H1 (cell line): ENCODE measurements around the gene VSIR. TPM values are rescaled to one million over a fixed set of nuclear protein-coding genes. Genes with fewer than 3 reads are reported as not detected.

Source experiments
- CTCF ChIA-PET: fragments of 300-600 bp; sonication (Branson Sonifier 250); formaldehyde crosslinking; loops from one replicate; lab custom pipeline; 2021; ENCODE audit not compliant: partially characterized antibody; lab: Charles Lee
- POLR2A ChIA-PET: fragments of 300-600 bp; sonication (Branson Sonifier 250); formaldehyde crosslinking; loops from one replicate; lab custom pipeline; 2021; ENCODE audit warnings: inconsistent platforms; ENCODE audit not compliant: partially characterized antibody; lab: Charles Lee
- DNase-seq, 2 experiments: peaks; one replicate each; pipeline versions ENCODE4 v3.0.0 to v3.0.0-alpha.2; 2010 to 2022; ENCODE audit warnings: low spot score in 2 of 2, low read depth in 1 of 2, mixed read lengths in 1 of 2
- FAIRE-seq: peaks from 2 replicates; lab custom pipeline; 2011; peaks lifted over from hg19 to GRCh38; lab: Jason Lieb, UNC
- H2AFZ ChIP-seq: 2 replicates; pipeline ENCODE4 v1.8.1; 2012; ENCODE audit warnings: low read length, inconsistent platforms
- H2AK5ac ChIP-seq: 2 replicates; pipeline ENCODE4 v1.6.1; 2013; ENCODE audit warnings: low read depth, low read length
- H2BK120ac ChIP-seq: replicated peaks from 2 replicates; pipeline ENCODE3; 2013; ENCODE audit warnings: low read depth, low read length, inconsistent platforms
- H2BK12ac ChIP-seq: 2 replicates; pipeline ENCODE4 v1.6.1; 2013; ENCODE audit warnings: low read depth, low read length
- H2BK15ac ChIP-seq: 2 replicates; pipeline ENCODE4 v1.6.1; 2013; ENCODE audit warnings: low read length
- H2BK20ac ChIP-seq: 2 replicates; pipeline ENCODE4 v1.6.1; 2013; ENCODE audit warnings: low read length
- H2BK5ac ChIP-seq: 2 replicates; pipeline ENCODE4 v1.6.1; 2013; ENCODE audit warnings: low read depth, low read length
- H3K14ac ChIP-seq: 2 replicates; pipeline ENCODE4 v1.6.1; 2013; ENCODE audit warnings: inconsistent platforms; ENCODE audit not compliant: insufficient read length
- H3K18ac ChIP-seq: 2 replicates; pipeline ENCODE4 v1.6.1; 2013; ENCODE audit warnings: low read length; ENCODE audit errors: extremely low read depth
- H3K23ac ChIP-seq: 2 replicates; pipeline ENCODE4 v1.6.1; 2013; ENCODE audit warnings: inconsistent platforms; ENCODE audit not compliant: insufficient read length
- H3K23me2 ChIP-seq: 2 replicates; pipeline ENCODE4 v1.6.1; 2013; ENCODE audit warnings: low read depth, low read length
- H3K27ac ChIP-seq: 2 replicates; pipeline ENCODE4 v1.6.1; 2011; ENCODE audit warnings: low read depth, low read length, inconsistent platforms
- H3K27me3 ChIP-seq, 4 experiments: replicated peaks in 1 of 4; 1 replicate in 1 of 4; 2 replicates in 3 of 4; pipeline versions ENCODE4 v1.6.1 to v1.8.1; 2011 to 2013; ENCODE audit warnings: low read length in 3 of 4, mild to moderate bottlenecking in 3 of 4, inconsistent platforms in 2 of 4, mixed read lengths in 2 of 4, moderate library complexity in 1 of 4; ENCODE audit not compliant: control insufficient read depth in 3 of 4, insufficient read depth in 3 of 4; ENCODE audit errors: extremely low read depth in 1 of 4
- H3K36me3 ChIP-seq, 4 experiments: 2 replicates each; pipeline versions ENCODE4 v1.6.1 to v1.8.1; 2011 to 2013; ENCODE audit warnings: mild to moderate bottlenecking in 4 of 4, low read length in 3 of 4, moderate library complexity in 2 of 4, control low read depth in 1 of 4, inconsistent platforms in 1 of 4; ENCODE audit not compliant: insufficient read depth in 4 of 4, control insufficient read depth in 2 of 4
- H3K4ac ChIP-seq: replicated peaks from 2 replicates; pipeline ENCODE3; 2013; ENCODE audit warnings: low read length, low read depth, mixed read lengths, inconsistent platforms; ENCODE audit not compliant: insufficient read length
- H3K4me1 ChIP-seq, 4 experiments: replicated peaks in 1 of 4; 1 replicate in 1 of 4; 2 replicates in 3 of 4; pipeline versions ENCODE4 v1.6.1 to v1.8.1; 2011 to 2013; ENCODE audit warnings: low read length in 3 of 4, inconsistent platforms in 2 of 4, mixed read lengths in 1 of 4; ENCODE audit not compliant: insufficient read depth in 4 of 4, control insufficient read depth in 3 of 4
- H3K4me2 ChIP-seq, 2 experiments: 2 replicates each; pipeline versions ENCODE4 v1.6.1 to v1.8.1; 2011 to 2013; ENCODE audit warnings: low read depth in 2 of 2, low read length in 2 of 2, control low read depth in 1 of 2, inconsistent platforms in 1 of 2, mild to moderate bottlenecking in 1 of 2; ENCODE audit not compliant: insufficient read depth in 1 of 2
- H3K4me3 ChIP-seq, 4 experiments: fragments of 200-600, 300-600 bp in 1 of 4; sonication (generic), shearing (Covaris generic), sonication (Bioruptor Twin) in 1 of 4; 2 replicates each; pipeline versions ENCODE4 v1.5.1 to v1.8.1; 2011 to 2016; ENCODE audit warnings: low read length in 4 of 4, low read depth in 3 of 4, control low read depth in 2 of 4, inconsistent platforms in 2 of 4, mild to moderate bottlenecking in 2 of 4, mixed read lengths in 1 of 4, moderate library complexity in 1 of 4; ENCODE audit not compliant: insufficient read depth in 2 of 4; ENCODE audit errors: extremely low read depth in 1 of 4
- H3K56ac ChIP-seq: replicated peaks from 2 replicates; pipeline ENCODE3; 2013; ENCODE audit warnings: low read depth, mild to moderate bottlenecking, mixed read lengths, low read length, inconsistent platforms; ENCODE audit not compliant: insufficient read length
- H3K79me1 ChIP-seq: 2 replicates; pipeline ENCODE4 v1.6.1; 2013; ENCODE audit warnings: low read depth, low read length, control low read depth
- H3K79me2 ChIP-seq, 2 experiments: 2 replicates each; pipeline versions ENCODE4 v1.6.1 to v1.8.1; 2012 to 2013; ENCODE audit warnings: low read length in 2 of 2, mild to moderate bottlenecking in 2 of 2, inconsistent platforms in 1 of 2; ENCODE audit not compliant: insufficient read depth in 2 of 2, control insufficient read depth in 1 of 2
- H3K9ac ChIP-seq, 4 experiments: replicated peaks in 1 of 4; 1 replicate in 1 of 4; 2 replicates in 3 of 4; pipeline versions ENCODE4 v1.6.1 to v1.8.1; 2011 to 2013; ENCODE audit warnings: low read depth in 3 of 4, low read length in 3 of 4, control low read depth in 2 of 4, mild to moderate bottlenecking in 2 of 4, moderate library complexity in 2 of 4, inconsistent platforms in 1 of 4; ENCODE audit errors: extremely low read depth in 1 of 4
- H3K9me3 ChIP-seq, 2 experiments: 2 replicates each; pipeline versions ENCODE4 v1.6.1 to v1.8.1; 2012 to 2013; ENCODE audit warnings: mild to moderate bottlenecking in 2 of 2, moderate library complexity in 2 of 2, control low read depth in 1 of 2, inconsistent platforms in 1 of 2, low read depth in 1 of 2, low read length in 1 of 2, mixed read lengths in 1 of 2; ENCODE audit not compliant: insufficient read depth in 2 of 2
- H4K20me1 ChIP-seq, 2 experiments: replicated peaks in 1 of 2; 2 replicates each; pipeline versions ENCODE3 to v1.8.1; 2011 to 2013; ENCODE audit warnings: inconsistent platforms in 2 of 2, low read length in 2 of 2, mild to moderate bottlenecking in 1 of 2; ENCODE audit not compliant: insufficient read depth in 2 of 2, control insufficient read depth in 1 of 2
- H4K5ac ChIP-seq: 2 replicates; pipeline ENCODE4 v1.6.1; 2013; ENCODE audit warnings: low read length, low read depth, mixed read lengths, inconsistent platforms; ENCODE audit not compliant: insufficient read length
- H4K8ac ChIP-seq: 2 replicates; pipeline ENCODE4 v1.8.0; 2013; ENCODE audit warnings: mild to moderate bottlenecking, moderate library complexity, low read length, inconsistent platforms; ENCODE audit not compliant: insufficient read depth; ENCODE audit errors: extremely low read depth
- H4K91ac ChIP-seq: replicated peaks from 2 replicates; pipeline ENCODE3; 2013; ENCODE audit warnings: low read length, mixed read lengths, inconsistent platforms; ENCODE audit not compliant: insufficient read length
- CBX5 ChIP-seq: fragments of 300-800, 300-1000 bp; sonication (generic); IDR thresholded peaks from 2 replicates; pipeline ENCODE4 v1.7.1; 2016; ENCODE audit warnings: antibody characterized with exemption, low read length, low read depth
- CREB1 ChIP-seq: IDR thresholded peaks from 2 replicates; pipeline ENCODE4 v1.6.1; 2012; ENCODE audit warnings: inconsistent platforms
- HDAC6 ChIP-seq: IDR thresholded peaks from one replicate; pipeline ENCODE4 v1.7.1; 2012; ENCODE audit warnings: low read depth, mild to moderate bottlenecking, inconsistent platforms, low read length, moderate library complexity
- PHF8 ChIP-seq: fragments of 200-600 bp; sonication (generic); conservative IDR thresholded peaks from 2 replicates; pipeline ENCODE4 v1.7.1; 2012; ENCODE audit warnings: low read depth, mild to moderate bottlenecking, inconsistent platforms, low read length, moderate library complexity
- POLR2AphosphoS5 ChIP-seq: IDR thresholded peaks from 2 replicates; pipeline ENCODE4 v1.6.1; 2011; ENCODE audit warnings: low read depth, low read length
- POU5F1 ChIP-seq: IDR thresholded peaks from 2 replicates; pipeline ENCODE4 v1.6.1; 2011; ENCODE audit warnings: low read depth, mild to moderate bottlenecking, low read length, moderate library complexity
- RBBP5 ChIP-seq: IDR thresholded peaks from 2 replicates; pipeline ENCODE4 v1.7.1; 2012; ENCODE audit warnings: low read depth, mild to moderate bottlenecking, inconsistent platforms, low read length, moderate library complexity, borderline replicate concordance
- RFX5 ChIP-seq: IDR thresholded peaks from 2 replicates; pipeline ENCODE4 v1.6.1; 2011; ENCODE audit warnings: low read depth, low read length, improper control_type of control experiment, borderline replicate concordance
- SAP30 ChIP-seq: fragments of 300-600 bp; sonication (generic); IDR thresholded peaks from 2 replicates; pipeline ENCODE4 v1.7.1; 2012; ENCODE audit warnings: low read length, moderate library complexity, mild to moderate bottlenecking, inconsistent platforms; ENCODE audit not compliant: insufficient read depth, insufficient replicate concordance
- SIRT6 ChIP-seq: IDR thresholded peaks from one replicate; pipeline ENCODE4 v1.7.1; 2012; ENCODE audit warnings: low read length, inconsistent platforms
- SUZ12 ChIP-seq: fragments of 200-600 bp; sonication (generic); IDR thresholded peaks from 2 replicates; pipeline ENCODE4 v1.6.1; 2012; ENCODE audit warnings: mild to moderate bottlenecking, inconsistent platforms, low read length, moderate library complexity, mixed read lengths
- TCF12 ChIP-seq: IDR thresholded peaks from 2 replicates; pipeline ENCODE4 v1.6.1; 2011; ENCODE audit warnings: low read depth, mild to moderate bottlenecking, low read length
- TEAD4 ChIP-seq: IDR thresholded peaks from 2 replicates; pipeline ENCODE4 v1.6.1; 2012; ENCODE audit warnings: low read depth, low read length, inconsistent platforms, mixed read lengths
- ZNF274 ChIP-seq: IDR thresholded peaks from 2 replicates; pipeline ENCODE4 v1.7.0; 2012; ENCODE audit warnings: low read length, borderline replicate concordance; ENCODE audit errors: extremely low read depth
- WGBS, 2 experiments: shearing (Covaris generic) in 1 of 2; methylation state at CpG; one replicate each; pipeline versions ENCODE4 v1.1.6 to v1.1.7; 2013 to 2015; ENCODE audit warnings: low lambda C conversion rate in 2 of 2, mixed read lengths in 2 of 2, inconsistent platforms in 1 of 2, low coverage in 1 of 2, missing lambda C conversion rate in 1 of 2; ENCODE audit not compliant: insufficient replicate concordance in 2 of 2, insufficient coverage in 1 of 2, insufficient read length in 1 of 2; ENCODE audit errors: extremely low coverage in 1 of 2, missing lambda C conversion rate in 1 of 2; 5-methylcytosine and 5-hydroxymethylcytosine counted together
- polyA plus RNA-seq, 7 experiments: library from polyadenylated mRNA; depleted of rRNA in 3 of 7; stranded (reverse) in 5 of 7; unstranded in 2 of 7; fragments of >200 nt in 5 of 7; fragments of 200-250 nt in 2 of 7; gene quantifications; 1 replicate in 5 of 7; 2 replicates in 1 of 7; 4 replicates in 1 of 7; pipeline versions ENCODE4 v1.2.1 to v1.2.3, GENCODE V29; 2011 to 2013; ENCODE audit warnings: missing spikeins in 2 of 7, mixed read lengths in 2 of 7
- total RNA-seq: library from RNA; stranded (reverse); fragmentation: NEBNext Ultra II Directional; extraction: Animal tissue kit (Norgen Biotek cat#: 25700); gene quantifications from 2 replicates; pipeline ENCODE4 v1.2.1, GENCODE V29; 2021
- TF ChIP-seq, protein P1 (sequence below): IDR thresholded peaks from 2 replicates; pipeline ENCODE4 v1.6.1; 2011; ENCODE audit warnings: low read depth, mild to moderate bottlenecking, low read length; ENCODE audit not compliant: insufficient read depth

Gene VSIR
- total and polyA plus RNA-seq, 2 of the 8 experiments (the other 6 are each of a cell fraction or from before 2014, with no cell fraction given) = 0.33 TPM; not detected in 1

DNA sequence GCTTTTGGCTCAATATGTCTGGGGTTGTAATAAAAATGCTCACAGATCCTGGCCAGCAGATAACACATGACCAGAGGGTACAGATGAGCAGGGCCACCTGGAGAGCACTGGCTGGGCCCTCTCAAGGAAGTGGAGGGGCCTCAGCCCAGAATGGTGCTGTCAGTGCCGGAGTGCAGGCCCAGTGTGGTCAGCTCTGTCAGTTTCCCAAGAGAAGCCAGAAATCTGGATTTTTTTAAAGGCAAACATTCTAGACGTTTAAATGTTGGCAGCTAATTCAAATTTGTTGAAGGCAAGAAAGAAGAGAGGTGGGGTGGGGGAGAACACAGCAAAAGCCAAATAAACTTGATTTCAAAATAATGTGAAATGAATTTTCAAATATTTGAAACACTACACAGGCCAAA lies 55.8 kb downstream of the VSIR start:
- Histone ChIP-seq H2AFZ (no peak overlapping the region), H2BK20ac (no peak overlapping the region), H4K5ac (no peak overlapping the region), H3K4me2 (no peak overlapping the region), H3K4me1 (peaks cover 0 to 14% (median 8%) of the 10 kb centered on the region in 4 experiments; a peak in 6 of 7 replicates), H3K18ac (no peak overlapping the region), H3K9me3 (no peaks in the 10 kb centered on the region), H3K27ac (no peak overlapping the region), H3K23me2 (peaks cover 2% of the 10 kb centered on the region; the same call in 1 of the 2 replicates), H2BK15ac (no peak overlapping the region), H2BK12ac (no peak overlapping the region), H3K14ac (no peak overlapping the region), H3K79me2 (no peaks in the 10 kb centered on the region), H3K27me3 (peaks cover 0 to 6% (median 0%) of the 10 kb centered on the region in 4 experiments; a peak in 2 of 7 replicates), H3K36me3 (no peaks in the 10 kb centered on the region), H4K8ac (no peak overlapping the region), H3K23ac (no peak overlapping the region), H4K20me1 (no peaks in the 10 kb centered on the region), H3K4me3 (no peak overlapping the region), H2BK5ac (no peak overlapping the region), H3K79me1 (no peaks in the 10 kb centered on the region), H3K4ac (no peak overlapping the region), H2AK5ac (no peak overlapping the region), H3K56ac (no peak overlapping the region), H3K9ac (no peak overlapping the region), H2BK120ac (no peak overlapping the region), H4K91ac (no peak overlapping the region)
- WGBS, 2 experiments = 89% methylated on average over 2 of the region's 2 CpGs; no CpG with 5 or more reads in 1 of the 2 experiments
- DNase-seq (no peak), FAIRE-seq (no peak)
- CTCF ChIA-PET = interaction anchor here (0.6 to 7.2 kb wide), 20 partner anchors 8 to 453 kb away, joined by 3 to 65 read pairs (median 4); partner anchors contain the start of gene VSIR
- POLR2A ChIA-PET = no interaction called here
- TF ChIP-seq RFX5 (no peak), POLR2AphosphoS5 (no peak), PHF8 (no peak), SIRT6 (no peak), HDAC6 (no peak), RBBP5 (no peak), CBX5 (no peak), TCF12 (no peak), SUZ12 (no peak), POU5F1 (no peak), TEAD4 (no peak), CREB1 (no peak), ZNF274 (no peak), SAP30 (no peak)
- TF ChIP-seq, protein P1, sequence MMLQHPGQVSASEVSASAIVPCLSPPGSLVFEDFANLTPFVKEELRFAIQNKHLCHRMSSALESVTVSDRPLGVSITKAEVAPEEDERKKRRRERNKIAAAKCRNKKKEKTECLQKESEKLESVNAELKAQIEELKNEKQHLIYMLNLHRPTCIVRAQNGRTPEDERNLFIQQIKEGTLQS = no peak
